CD14-positive monocyte (primary cell): ENCODE data around the gene GLP2R. TPM values are rescaled to one million over a fixed set of nuclear protein-coding genes. Genes with fewer than 3 reads are reported as not detected.

Experiments used
- DNase-seq, 3 donors: peaks; one replicate each; pipeline ENCODE4 v3.0.0-alpha.2; 2011 to 2022
- H2AFZ ChIP-seq: 2 replicates; pipeline ENCODE4 v1.6.0; 2012; ENCODE audit warnings: mild to moderate bottlenecking, low read depth, low read length, inconsistent platforms; ENCODE audit not compliant: insufficient read depth, poor library complexity, severe bottlenecking
- H3K27ac ChIP-seq, 2 donors: 1 replicate in 1 of 2; 2 replicates in 1 of 2; pipeline ENCODE4 v1.5.1; 2012 to 2013; ENCODE audit warnings: low read length in 2 of 2, control low read depth in 1 of 2, inconsistent platforms in 1 of 2, low read depth in 1 of 2, mild to moderate bottlenecking in 1 of 2
- H3K27me3 ChIP-seq, 2 donors: one replicate each; pipeline versions ENCODE4 v1.6.0 to v1.6.1; 2011 to 2013; ENCODE audit warnings: low read length in 2 of 2; ENCODE audit not compliant: control insufficient read depth in 2 of 2, insufficient read depth in 2 of 2
- H3K36me3 ChIP-seq, 2 donors: replicated peaks in 1 of 2; 1 replicate in 1 of 2; 2 replicates in 1 of 2; pipeline versions ENCODE4 v1.5.1 to v1.6.1; 2012 to 2013; ENCODE audit warnings: low read length in 2 of 2, control low read depth in 1 of 2, inconsistent platforms in 1 of 2, mild to moderate bottlenecking in 1 of 2; ENCODE audit not compliant: insufficient read depth in 2 of 2, control insufficient read depth in 1 of 2
- H3K4me1 ChIP-seq, 2 donors: 1 replicate in 1 of 2; 2 replicates in 1 of 2; pipeline versions ENCODE4 v1.5.1 to v1.6.1; 2012 to 2013; ENCODE audit warnings: low read length in 2 of 2, control low read depth in 1 of 2, inconsistent platforms in 1 of 2, mild to moderate bottlenecking in 1 of 2, moderate library complexity in 1 of 2; ENCODE audit not compliant: insufficient read depth in 2 of 2, control insufficient read depth in 1 of 2
- H3K4me2 ChIP-seq: replicated peaks from 2 replicates; pipeline ENCODE3; 2012; ENCODE audit warnings: low read length, moderate library complexity, mild to moderate bottlenecking; ENCODE audit not compliant: poor library complexity, severe bottlenecking; ENCODE audit errors: extremely low read depth
- H3K4me3 ChIP-seq, 3 experiments: fragments of 200-600 bp in 1 of 3; sonication (generic) in 1 of 3; replicated peaks in 1 of 3; 1 replicate in 2 of 3; 2 replicates in 1 of 3; pipeline ENCODE4 v1.5.1; 2011 to 2013; ENCODE audit warnings: low read length in 3 of 3, mild to moderate bottlenecking in 3 of 3, control low read depth in 2 of 3, low read depth in 2 of 3, inconsistent platforms in 1 of 3, moderate library complexity in 1 of 3
- H3K79me2 ChIP-seq: 2 replicates; pipeline ENCODE4 v1.6.0; 2012; ENCODE audit warnings: mild to moderate bottlenecking, control low read depth, inconsistent platforms, low read length, moderate library complexity; ENCODE audit not compliant: insufficient read depth
- H3K9ac ChIP-seq: 2 replicates; pipeline ENCODE4 v1.6.0; 2017; ENCODE audit warnings: low read length, mild to moderate bottlenecking; ENCODE audit not compliant: insufficient read depth, poor library complexity, severe bottlenecking
- H3K9me3 ChIP-seq, 2 donors: replicated peaks in 1 of 2; 1 replicate in 1 of 2; 2 replicates in 1 of 2; pipeline versions ENCODE4 v1.5.1 to v1.6.1; 2012 to 2013; ENCODE audit warnings: low read length in 2 of 2, control low read depth in 1 of 2; ENCODE audit not compliant: control insufficient read depth in 1 of 2, insufficient read depth in 1 of 2
- H4K20me1 ChIP-seq: 2 replicates; pipeline ENCODE4 v1.6.0; 2012; ENCODE audit warnings: mild to moderate bottlenecking, low read length, control low read depth, moderate library complexity; ENCODE audit not compliant: insufficient read depth
- H3K27ac Mint-ChIP-seq, 7 donors: one replicate each; pipeline ENCODE4 v1.8.0; 2020; ENCODE audit warnings: mild to moderate bottlenecking in 7 of 7, mixed read lengths in 7 of 7, moderate library complexity in 6 of 7, inconsistent platforms in 2 of 7
- H3K27me3 Mint-ChIP-seq, 3 donors: one replicate each; pipeline ENCODE4 v1.8.0; 2021 to 2022; ENCODE audit warnings: low read depth in 3 of 3, mild to moderate bottlenecking in 3 of 3, mixed read lengths in 3 of 3, moderate library complexity in 3 of 3, inconsistent platforms in 1 of 3
- H3K36me3 Mint-ChIP-seq, 2 donors: one replicate each; pipeline ENCODE4 v1.8.0; 2020; ENCODE audit warnings: mixed read lengths in 2 of 2, inconsistent platforms in 1 of 2, mild to moderate bottlenecking in 1 of 2
- H3K4me1 Mint-ChIP-seq: one replicate; pipeline ENCODE4 v1.8.0; 2020; ENCODE audit warnings: mild to moderate bottlenecking, mixed read lengths
- H3K4me3 Mint-ChIP-seq, 2 donors: one replicate each; pipeline ENCODE4 v1.8.0; 2020; ENCODE audit warnings: mild to moderate bottlenecking in 2 of 2, mixed read lengths in 2 of 2, moderate library complexity in 1 of 2
- H3K9me3 Mint-ChIP-seq, 7 donors: one replicate each; pipeline ENCODE4 v1.8.0; 2020 to 2022; ENCODE audit warnings: mixed read lengths in 7 of 7, mild to moderate bottlenecking in 6 of 7, moderate library complexity in 6 of 7, inconsistent platforms in 2 of 7
- CTCF ChIP-seq: fragments of 200-600 bp; IDR thresholded peaks from one replicate; pipeline ENCODE4 v1.8.0; 2022; ENCODE audit warnings: antibody characterized with exemption, mild to moderate bottlenecking
- WGBS: methylation state at CpG from one replicate; pipeline ENCODE4 v1.1.5; 2013; ENCODE audit warnings: missing lambda C conversion rate; ENCODE audit not compliant: insufficient coverage; 5-methylcytosine and 5-hydroxymethylcytosine counted together
- intact Hi-C, 2 donors: fragments of 100-400 bp; cut with micrococcal nuclease; formaldehyde crosslinking; loops; one replicate each; pipeline versions ENCODE4 v1.15.0 to v1.15.1; 2023
- polyA plus RNA-seq, 3 donors: library from polyadenylated mRNA; depleted of rRNA in 1 of 3; unstranded in 2 of 3; stranded (reverse) in 1 of 3; fragments of 300-500 nt in 2 of 3; fragments of >200 nt in 1 of 3; fragmentation: Illumina TruSeq in 2 of 3; gene quantifications; 1 replicate in 2 of 3; 2 replicates in 1 of 3; pipeline ENCODE4 v1.2.3, GENCODE V29; 2012 to 2021

Gene GLP2R
- polyA plus RNA-seq, 3 donors, result not detected

- no peak overlapping the region for H3K4me2 ChIP-seq
- 80% methylated on average over 10 of the region's 12 CpGs for WGBS
Measured at GRCh38 chr17:9907883-9908648, 82.3 kb downstream of the GLP2R start.

GRCh38 chr17:9908649-9909042 is 82.9 kb downstream of the GLP2R start:
- Histone ChIP-seq H3K79me2 (no peaks in the 10 kb centered on the region), H3K4me1 (no peaks in the 10 kb centered on the region), H3K27ac (no peak overlapping the region), H3K4me3 (no peak overlapping the region), H3K36me3 (peaks cover 13 to 21% of the 10 kb centered on the region in 2 donors), H4K20me1 (peaks cover 49% of the 10 kb centered on the region), H3K9ac (no peak overlapping the region), H3K9me3 (no peaks in the 10 kb centered on the region), H2AFZ (no peak overlapping the region), H3K27me3 (no peaks in the 10 kb centered on the region), H3K4me2 (no peak overlapping the region)
- peak overlapping the region in 1 of 7 donors; percentile 72 for H3K27ac Mint-ChIP-seq
- peaks cover 0 to 7% (median 4%) of the 10 kb centered on the region in 3 donors for H3K27me3 Mint-ChIP-seq
- no peaks in the 10 kb centered on the region for H3K4me1 Mint-ChIP-seq
- no peak for DNase-seq
- peaks cover 19 to 20% of the 10 kb centered on the region in 2 donors for H3K36me3 Mint-ChIP-seq
- WGBS, result 86% methylated on average over 2 of the region's 7 CpGs
- TF ChIP-seq CTCF, result no peak
- no peak overlapping the region for H3K4me3 Mint-ChIP-seq
- intact Hi-C loops, result loop anchor here (5.0 kb wide), 1 partner anchor 709 kb away; no protein-coding TSS in a partner anchor
- no peaks in the 10 kb centered on the region for H3K9me3 Mint-ChIP-seq

More at GRCh38 chr17:9907883-9908648, 82.3 kb downstream of the GLP2R start:
- Histone ChIP-seq H3K36me3 (peaks cover 7 to 16% of the 10 kb centered on the region in 2 donors), H3K27ac (no peak overlapping the region), H4K20me1 (peaks cover 46% of the 10 kb centered on the region), H2AFZ (no peak overlapping the region), H3K4me3 (no peak overlapping the region), H3K27me3 (no peaks in the 10 kb centered on the region), H3K79me2 (no peaks in the 10 kb centered on the region), H3K9ac (no peak overlapping the region), H3K4me1 (no peaks in the 10 kb centered on the region), H3K9me3 (no peaks in the 10 kb centered on the region)
- Mint-ChIP-seq H3K4me3 (no peak overlapping the region), H3K4me1 (no peaks in the 10 kb centered on the region), H3K27me3 (peaks cover 2 to 11% (median 4%) of the 10 kb centered on the region in 3 donors), H3K9me3 (no peaks in the 10 kb centered on the region), H3K36me3 (peaks cover 14 to 15% of the 10 kb centered on the region in 2 donors), H3K27ac (peak overlapping the region in 3 of 7 donors; percentile 27 to 72 (median 28))
- intact Hi-C loops, result loop anchor here (5.0 kb wide), 1 partner anchor 709 kb away; no protein-coding TSS in a partner anchor
- TF ChIP-seq CTCF, result no peak
- DNase-seq, result no peak
